GM19025 (cell line): Measurements from ENCODE around the gene SMIM1.
"Not testable (repeated sequence)": the region's sequence is repeated elsewhere in the genome, so short reads cannot be mapped to it uniquely, and the experiment has no call there.

Experiments
- ATAC-seq: cut with Tn5 transposase; IDR thresholded peaks from one replicate; pipeline ENCODE4 v1.9.1; 2021; ENCODE audit warnings: mild to moderate bottlenecking, low read depth, moderate library complexity; ENCODE audit not compliant: unreplicated experiment

The SMIM1 gene

GRCh38 chr1:3789421-3790300 is 17.1 kb downstream of the SMIM1 start:
- ATAC-seq, result no peak

GRCh38 chr1:3790500-3790923 is 18.0 kb downstream of the SMIM1 start:
- ATAC-seq, result no peak

- no peak for ATAC-seq
These were observed 18.4 kb downstream of the SMIM1 start for GRCh38 chr1:3790952-3791351.

- ATAC-seq, result no peak
These were observed 23.1 kb downstream of the SMIM1 start for GRCh38 chr1:3795453-3796214.

- peak; percentile 97 for ATAC-seq
These were observed 23.9 kb downstream of the SMIM1 start, which contains the start of gene LRRC47 for GRCh38 chr1:3796215-3797061. Gene LRRC47 (minus strand): TSS chr1:3796498. CDS start chr1:3796476, 22 bp downstream.

- ATAC-seq, result no peak
These were observed 27.6 kb downstream of the SMIM1 start for GRCh38 chr1:3799976-3800685.

GRCh38 chr1:3800795-3801194 is 28.2 kb downstream of the SMIM1 start:
- not testable (repeated sequence) for ATAC-seq

- no peak for ATAC-seq
These were observed 31.5 kb downstream of the SMIM1 start for GRCh38 chr1:3803905-3804626.

- ATAC-seq, result not testable (repeated sequence)
These were observed 32.0 kb downstream of the SMIM1 start for GRCh38 chr1:3804627-3804944.

- no peak for ATAC-seq
These were observed 32.5 kb downstream of the SMIM1 start for GRCh38 chr1:3805038-3805437.

GRCh38 chr1:3807769-3808168 is 35.2 kb downstream of the SMIM1 start:
- ATAC-seq, result no peak

GRCh38 chr1:3809680-3810079 is 37.1 kb downstream of the SMIM1 start:
- ATAC-seq, result no peak

GRCh38 chr1:3810149-3810761 is 37.7 kb downstream of the SMIM1 start:
- not testable (repeated sequence) for ATAC-seq

GRCh38 chr1:3811595-3811911 is 39.0 kb downstream of the SMIM1 start:
- no peak for ATAC-seq

- ATAC-seq, result no peak
These were observed 41.5 kb downstream of the SMIM1 start for GRCh38 chr1:3814065-3814464.

GRCh38 chr1:3814771-3815561 is 42.4 kb downstream of the SMIM1 start:
- no peak for ATAC-seq

- no peak for ATAC-seq
These were observed 44.0 kb downstream of the SMIM1 start for GRCh38 chr1:3816331-3817137.
